ENCODE results near the gene KRT78. TPM values are rescaled to one million over a fixed set of nuclear protein-coding genes. Genes with fewer than 3 reads are reported as not detected.
"Not testable (repeated sequence)": the region's sequence is repeated elsewhere in the genome, so short reads cannot be mapped to it uniquely, and the experiment has no call there.

KRT78 gene
- total RNA-seq, 1 experiment from 2014 or later, result not detected

DNA sequence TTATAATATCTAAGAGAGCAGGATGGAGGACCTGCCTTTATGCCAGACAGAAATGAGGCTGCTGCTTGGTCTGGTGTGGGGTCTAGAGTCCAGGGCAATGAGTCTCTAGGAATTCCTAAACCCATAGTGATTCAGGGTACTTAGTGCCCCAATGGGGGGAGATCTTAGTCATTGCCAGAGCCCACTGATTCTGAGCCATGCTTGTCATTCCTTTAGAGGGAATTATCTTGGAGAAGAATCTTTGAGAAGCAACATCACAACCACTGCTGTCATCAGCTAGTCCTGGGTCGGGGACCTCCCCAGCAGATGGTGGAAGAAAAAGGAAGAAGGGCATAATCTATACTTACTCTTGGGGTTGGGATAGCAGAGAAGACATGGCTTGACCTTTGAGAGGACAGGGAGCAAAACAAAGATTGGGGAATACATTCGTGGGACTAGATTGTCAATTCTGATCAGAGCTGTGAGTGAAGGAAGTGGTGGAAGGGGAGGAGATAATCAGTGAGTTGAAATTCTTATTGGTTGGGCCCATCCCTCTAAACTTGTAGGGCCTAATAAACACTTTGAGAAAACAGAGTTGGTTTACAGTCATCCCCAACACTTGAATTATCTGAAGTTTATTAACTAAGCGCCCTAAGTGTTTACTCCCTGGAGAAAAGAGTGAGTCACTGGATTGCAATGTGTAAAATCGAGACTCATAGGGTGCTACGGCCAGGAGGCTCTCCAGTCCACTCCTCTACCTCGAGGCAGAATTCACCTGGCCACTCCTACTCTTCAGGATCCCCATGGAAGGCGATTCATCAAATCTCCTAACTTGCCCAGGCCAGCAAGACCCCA lies 49.9 kb downstream of the KRT78 start:
- Histone ChIP-seq H3K4me3 (no peak overlapping the region), H3K36me3 (no peaks in the 10 kb centered on the region), H3K9me3 (no peaks in the 10 kb centered on the region), H3K27me3 (no peaks in the 10 kb centered on the region)
- no peak for DNase-seq

DNA sequence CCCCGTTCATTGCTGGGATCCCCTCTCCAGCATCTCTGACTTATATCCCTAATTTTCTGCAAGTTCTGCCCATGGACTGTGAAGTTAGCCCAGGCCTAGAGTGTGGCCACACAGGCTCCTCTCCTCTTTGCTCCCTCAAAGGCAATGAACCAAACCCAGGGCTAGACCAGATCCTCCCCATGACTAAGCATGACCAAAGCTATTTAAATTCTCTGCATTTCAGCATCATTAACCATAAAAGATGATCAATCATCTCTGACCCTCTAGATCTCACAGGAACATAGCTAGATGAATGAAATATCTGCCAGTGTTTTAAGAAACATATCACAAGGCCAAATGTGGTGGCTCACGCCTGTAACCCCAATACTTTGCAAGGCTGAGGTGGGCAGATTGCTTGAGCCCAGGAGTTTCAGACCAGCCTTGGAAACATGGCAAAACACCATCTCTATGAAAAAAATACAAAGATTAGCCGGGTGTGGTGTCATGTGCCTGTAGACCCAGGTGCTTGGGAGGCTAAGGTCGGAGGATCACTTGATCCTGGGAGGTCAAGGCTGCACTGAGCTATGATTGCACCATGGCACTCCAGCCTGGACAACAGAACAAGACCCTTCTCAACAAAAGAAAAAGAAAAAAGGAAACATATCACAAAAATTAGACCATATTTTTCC lies 50.7 kb downstream of the KRT78 start:
- H3K27me3 ChIP-seq, result no peaks in the 10 kb centered on the region
- H3K9me3 ChIP-seq, result no peaks in the 10 kb centered on the region
- H3K4me3 ChIP-seq, result no peak overlapping the region
- no peaks in the 10 kb centered on the region for H3K36me3 ChIP-seq
- peak; percentile 15 for DNase-seq

DNA sequence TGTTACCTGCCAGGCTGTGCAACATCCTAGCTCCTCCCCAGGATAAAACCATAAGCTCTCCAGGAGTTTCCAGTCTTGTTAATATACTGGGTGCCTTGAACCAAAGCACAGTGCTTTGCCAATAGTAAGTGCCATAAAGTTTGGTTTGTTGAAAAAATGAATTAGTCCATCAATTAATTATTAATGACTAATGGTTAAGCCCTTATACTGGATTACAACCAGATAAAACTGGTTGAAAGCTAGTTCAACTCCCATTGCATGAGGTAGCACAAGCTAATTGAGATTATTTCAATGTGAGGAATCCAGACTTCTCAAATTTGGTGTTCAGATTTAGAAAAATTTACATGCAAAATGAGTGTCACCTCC lies 51.3 kb downstream of the KRT78 start:
- no peaks in the 10 kb centered on the region for H3K9me3 ChIP-seq
- no peaks in the 10 kb centered on the region for H3K27me3 ChIP-seq
- DNase-seq, result no peak
- no peaks in the 10 kb centered on the region for H3K36me3 ChIP-seq
- H3K4me3 ChIP-seq, result no peak overlapping the region

DNA sequence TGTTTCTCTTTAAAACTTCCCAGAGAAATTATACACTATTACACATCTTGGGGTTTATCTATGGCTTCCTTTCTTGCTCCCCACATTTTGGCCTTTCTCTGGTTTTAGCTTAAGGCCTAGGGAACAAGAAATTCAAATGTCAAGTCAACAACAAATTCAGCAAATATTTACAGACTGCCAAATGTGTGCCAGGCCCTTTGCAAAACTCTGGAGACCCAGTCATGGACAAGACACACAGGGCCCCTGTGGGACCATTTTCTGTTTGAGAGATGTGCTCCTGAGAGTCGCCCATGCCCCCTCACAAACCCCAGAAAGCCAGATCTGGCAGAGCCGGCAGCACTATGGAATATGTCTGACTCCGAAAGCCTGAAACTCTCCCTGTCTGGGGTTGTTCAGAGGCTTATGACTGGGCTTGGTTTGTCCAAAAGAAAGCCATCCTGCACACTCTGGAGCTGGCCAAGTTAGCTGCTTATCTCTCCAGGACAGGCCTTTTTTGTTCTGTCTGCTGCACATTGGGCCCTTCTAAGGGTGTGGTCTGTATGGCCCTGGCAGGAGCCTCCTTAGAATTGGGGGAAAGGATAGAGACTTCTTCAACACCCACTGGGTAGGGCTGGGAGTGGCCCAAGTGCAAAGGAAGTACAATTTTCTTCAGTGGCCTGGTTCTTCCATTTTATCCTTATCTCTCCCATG lies 51.8 kb downstream of the KRT78 start:
- no peak overlapping the region for H3K4me3 ChIP-seq
- DNase-seq, result no peak
- no peaks in the 10 kb centered on the region for H3K27me3 ChIP-seq
- H3K9me3 ChIP-seq, result no peaks in the 10 kb centered on the region
- no peaks in the 10 kb centered on the region for H3K36me3 ChIP-seq

DNA sequence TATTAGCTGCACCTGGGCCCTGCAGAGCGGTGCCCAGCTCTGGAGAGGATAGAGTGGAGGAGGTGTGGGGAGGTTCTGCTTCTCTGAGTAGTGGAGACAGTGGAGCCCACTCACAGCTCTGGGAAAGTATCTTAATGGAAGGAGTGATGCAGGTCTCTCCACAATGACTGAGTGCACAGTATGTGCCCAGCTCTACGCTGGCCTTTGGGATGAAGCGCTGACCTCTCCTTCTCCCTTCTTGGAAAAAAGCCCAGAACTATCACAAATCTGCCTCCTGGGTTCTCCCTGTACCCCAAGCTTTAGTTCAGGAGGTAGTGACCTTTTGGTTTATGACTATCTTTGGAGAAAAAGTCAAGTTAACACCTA lies 52.4 kb downstream of the KRT78 start:
- no peak for DNase-seq
- Histone ChIP-seq H3K9me3 (no peaks in the 10 kb centered on the region), H3K4me3 (no peak overlapping the region), H3K36me3 (no peaks in the 10 kb centered on the region), H3K27me3 (no peaks in the 10 kb centered on the region)

DNA sequence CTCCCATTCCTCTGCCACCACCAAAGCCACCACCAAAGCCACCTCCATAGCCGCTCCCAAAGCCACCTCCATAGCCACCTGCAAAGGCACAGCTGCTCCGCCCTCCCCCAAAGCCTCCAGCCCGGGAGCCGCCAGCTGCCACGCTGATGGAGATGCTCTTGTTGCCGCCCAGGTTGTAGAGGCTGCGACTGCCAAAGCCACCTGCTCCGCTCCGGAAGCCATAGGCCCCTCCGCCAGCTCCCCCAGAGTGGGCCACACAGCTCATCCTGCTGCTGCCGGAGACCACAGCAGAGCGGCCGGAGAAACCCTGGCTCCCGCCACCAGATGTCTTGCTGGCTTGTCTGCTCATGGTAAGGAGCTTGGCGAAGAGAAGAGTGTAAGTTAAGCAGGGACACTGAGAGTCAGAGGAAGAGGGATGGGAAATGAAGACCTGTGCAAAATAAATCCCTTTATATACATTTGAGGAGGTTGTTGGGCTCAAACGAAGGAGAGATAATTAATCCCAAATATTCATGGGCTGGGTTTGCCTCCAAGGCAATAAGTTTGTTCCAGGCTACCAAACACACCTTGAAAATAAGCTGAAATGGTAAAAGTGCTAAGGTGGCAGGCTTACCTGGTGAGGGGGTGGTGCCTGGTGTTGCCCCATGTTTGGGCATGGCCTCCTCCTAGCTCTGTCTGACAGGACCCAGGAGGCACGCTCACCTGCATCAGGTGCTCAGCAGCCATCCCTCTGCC lies 52.9 kb downstream of the KRT78 start, which contains the start of gene KRT3:
Gene KRT3 (minus strand): TSS at position 424 of the 735 bp plus-strand sequence. CDS start 75 bp downstream, at position 349.
- Histone ChIP-seq H3K27me3 (no peaks in the 10 kb centered on the region), H3K36me3 (no peaks in the 10 kb centered on the region), H3K4me3 (no peak within 1 kb of the TSS), H3K9me3 (no peaks in the 10 kb centered on the region)
- DNase-seq, result no peak

DNA sequence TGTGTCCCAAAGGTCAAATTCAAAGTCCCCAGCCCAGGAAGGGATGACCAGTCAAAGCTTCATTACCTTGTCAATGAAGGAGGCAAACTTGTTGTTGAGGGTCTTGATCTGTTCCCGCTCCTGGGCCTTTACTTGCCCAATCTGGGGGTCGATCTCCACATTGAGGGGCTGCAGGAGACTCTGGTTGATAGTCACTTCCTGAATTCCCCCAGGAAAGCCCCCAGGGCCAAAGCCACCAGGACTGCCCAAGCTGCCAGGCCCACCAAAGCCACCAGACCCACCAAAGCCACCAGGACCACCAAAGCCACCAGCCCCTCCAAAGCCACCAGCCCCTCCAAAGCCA lies 53.5 kb downstream of the KRT78 start:
- H3K4me3 ChIP-seq, H3K27me3 ChIP-seq, DNase-seq, H3K9me3 ChIP-seq, H3K36me3 ChIP-seq: not testable (repeated sequence)

DNA sequence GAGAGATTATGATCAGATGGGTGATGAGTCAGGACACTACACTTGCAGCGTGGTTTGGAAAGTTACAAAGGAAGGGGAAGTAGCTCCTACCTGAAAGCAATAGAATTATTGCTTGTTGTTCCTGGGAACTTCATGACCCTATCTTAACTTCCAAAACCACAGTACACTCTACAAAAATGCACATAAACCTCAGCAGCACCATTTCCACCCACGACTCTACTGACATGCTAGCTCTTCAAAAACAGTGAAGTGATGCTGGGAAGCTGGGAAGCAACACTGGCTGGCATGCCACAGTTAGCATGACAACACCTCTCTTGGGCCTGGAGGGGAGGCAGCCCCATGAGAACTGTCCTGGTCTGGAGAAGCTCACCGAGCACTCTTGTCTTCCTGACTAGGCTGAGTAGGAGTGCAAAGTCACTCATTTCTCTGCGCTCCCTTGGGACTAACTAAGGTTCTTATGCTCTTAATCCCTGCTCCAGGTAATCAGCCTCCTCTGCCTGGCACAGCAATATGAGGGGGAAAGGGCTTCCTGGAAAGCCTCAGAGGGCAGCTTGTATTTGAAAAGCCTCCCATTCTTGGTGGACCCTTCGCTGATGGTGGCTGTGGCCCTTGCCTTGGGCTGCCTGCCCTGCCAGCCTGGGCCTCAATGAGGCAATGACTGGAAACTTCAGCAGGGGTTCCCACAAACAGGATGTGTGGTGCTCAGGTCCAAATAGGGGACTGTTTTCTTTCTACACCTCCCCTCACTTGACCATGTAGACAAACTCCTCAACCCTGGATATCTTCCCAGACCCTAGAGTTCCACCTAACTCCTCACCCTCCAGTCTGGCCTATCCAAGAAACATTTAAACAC lies 54.1 kb downstream of the KRT78 start:
- Histone ChIP-seq H3K27me3 (no peaks in the 10 kb centered on the region), H3K36me3 (no peaks in the 10 kb centered on the region)
- DNase-seq, result no peak

DNA sequence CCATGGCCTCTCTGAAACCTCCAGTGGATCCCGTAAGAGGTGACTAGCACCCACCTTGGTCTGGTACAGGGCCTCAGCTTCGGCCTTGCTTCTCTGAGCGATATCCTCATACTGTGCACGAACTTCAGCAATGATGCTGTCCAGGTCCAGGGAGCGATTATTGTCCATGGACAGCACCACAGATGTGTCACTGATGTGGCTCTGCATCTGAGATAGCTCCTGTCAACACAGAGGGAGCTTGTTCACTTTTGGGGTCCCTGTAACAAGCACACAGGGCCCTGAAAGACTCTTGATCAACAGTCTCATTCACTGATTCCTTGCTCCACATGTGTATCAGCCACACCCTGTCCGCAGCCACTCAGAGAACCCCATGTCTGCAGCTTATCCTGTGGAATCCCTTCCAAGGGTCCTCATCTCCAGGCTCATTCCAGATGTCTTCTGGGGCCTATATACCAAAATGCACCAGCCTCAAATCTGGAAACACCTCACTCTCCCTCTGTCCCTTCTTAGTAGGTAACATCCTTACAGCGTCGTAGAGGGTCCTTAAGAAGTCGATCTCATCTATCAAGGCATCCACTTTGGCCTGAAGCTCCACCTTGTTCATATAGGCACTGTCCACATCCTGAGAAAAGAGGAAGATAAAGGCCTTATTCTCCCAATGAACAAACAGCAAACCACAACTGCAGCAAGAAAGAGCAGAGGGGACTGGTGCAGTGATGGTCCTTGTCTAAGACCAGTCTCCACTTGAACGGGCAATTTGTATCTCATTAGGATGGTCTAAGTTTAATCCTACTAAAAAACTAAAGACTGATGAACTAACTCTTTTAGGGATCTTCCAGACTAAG lies 56.4 kb downstream of the KRT78 start:
- DNase-seq, result no peak
- Histone ChIP-seq H3K4me3 (no peak overlapping the region), H3K27me3 (no peaks in the 10 kb centered on the region), H3K9me3 (no peaks in the 10 kb centered on the region), H3K36me3 (no peaks in the 10 kb centered on the region)

More for the DNA sequence above, 54.1 kb downstream of the KRT78 start:
- H3K4me3 ChIP-seq, result no peak overlapping the region
- no peaks in the 10 kb centered on the region for H3K9me3 ChIP-seq

DNA sequence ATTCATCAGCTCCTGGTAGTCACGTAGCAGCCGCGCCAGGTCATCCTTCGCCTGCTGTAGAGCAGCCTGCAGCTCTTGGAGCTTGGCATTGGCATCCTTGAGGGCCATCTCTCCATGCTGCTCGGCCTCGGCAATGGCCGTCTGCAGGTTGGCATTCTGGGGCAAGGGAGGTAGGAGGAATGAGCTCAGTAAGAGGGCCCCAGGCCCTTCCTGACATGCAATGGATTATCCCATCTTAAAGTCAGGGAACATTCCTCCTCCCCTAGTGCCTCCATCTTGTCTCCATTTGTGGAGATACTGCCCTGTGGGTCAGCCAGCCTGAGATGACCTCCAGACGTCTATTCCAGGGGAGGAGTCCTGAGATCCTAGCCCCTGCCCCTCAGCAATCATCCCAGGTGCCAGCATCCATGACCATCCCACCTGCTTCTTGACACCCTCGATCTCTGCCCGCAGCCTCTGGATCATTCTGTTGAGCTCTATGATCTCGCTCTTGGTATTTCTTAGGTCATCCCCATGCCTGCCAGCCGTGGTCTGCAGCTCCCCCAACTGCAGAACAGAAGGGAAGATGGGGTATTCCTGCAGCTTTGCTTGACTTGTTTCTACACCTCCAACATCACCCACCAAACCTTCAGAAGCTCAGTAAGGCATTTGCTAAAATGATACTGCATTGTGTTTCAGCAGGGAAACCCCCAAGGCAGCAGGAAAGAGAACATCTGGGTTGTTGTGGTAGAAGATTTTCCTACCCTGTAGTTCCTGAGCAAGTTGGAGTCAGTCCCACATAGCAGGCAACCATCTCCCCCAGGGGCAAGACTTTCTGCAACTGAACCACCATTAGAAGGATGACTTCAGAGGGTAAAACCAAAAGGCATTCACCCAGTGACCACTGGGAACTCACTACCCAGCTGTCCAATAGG lies 57.3 kb downstream of the KRT78 start:
- H3K36me3 ChIP-seq, result no peaks in the 10 kb centered on the region
- no peaks in the 10 kb centered on the region for H3K9me3 ChIP-seq
- no peak for DNase-seq
- no peaks in the 10 kb centered on the region for H3K27me3 ChIP-seq
- no peak overlapping the region for H3K4me3 ChIP-seq

DNA sequence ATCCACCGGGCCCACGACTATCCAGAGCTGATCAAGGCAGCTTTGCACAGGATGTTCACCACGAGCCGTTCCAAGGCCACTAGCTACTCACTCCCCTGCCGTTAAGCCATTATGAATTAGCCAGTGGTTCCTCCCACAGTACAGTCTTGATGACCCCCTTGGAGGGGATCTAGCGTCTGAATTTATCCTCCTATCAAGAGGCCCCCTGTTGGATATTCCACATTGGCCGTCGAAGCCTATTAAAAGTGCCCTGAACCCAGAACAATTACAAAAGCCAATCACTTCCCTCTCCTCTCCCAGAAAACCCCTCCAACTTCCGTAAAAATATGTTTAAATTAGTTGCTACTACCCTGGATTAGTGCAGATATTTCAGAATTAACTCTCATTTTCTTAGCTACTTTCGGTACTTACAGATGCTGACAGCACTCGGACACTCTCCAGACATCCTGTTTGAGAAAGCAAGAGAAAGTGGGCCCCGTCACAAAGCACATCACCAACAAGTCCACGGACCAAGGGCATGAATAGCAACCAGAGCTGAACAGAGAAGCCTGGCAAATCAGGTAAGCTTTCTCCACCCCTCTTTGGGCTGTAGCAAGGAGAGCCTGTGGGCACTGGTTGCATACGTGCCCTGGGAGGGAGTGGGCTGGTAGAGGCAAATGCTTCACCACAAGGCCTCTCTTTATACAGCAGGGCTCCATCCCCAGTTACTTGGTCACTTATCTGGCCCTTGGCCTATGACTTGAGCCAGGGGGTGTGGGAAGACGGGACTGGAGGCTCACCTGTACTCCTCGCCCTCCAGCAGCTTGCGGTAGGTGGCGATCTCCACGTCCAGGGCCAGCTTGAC lies 58.1 kb downstream of the KRT78 start:
- H3K9me3 ChIP-seq, result no peaks in the 10 kb centered on the region
- DNase-seq, result no peak
- H3K36me3 ChIP-seq, result no peaks in the 10 kb centered on the region
- no peaks in the 10 kb centered on the region; the same call in 1 of the 2 replicates for H3K27me3 ChIP-seq
- no peak overlapping the region for H3K4me3 ChIP-seq

DNA sequence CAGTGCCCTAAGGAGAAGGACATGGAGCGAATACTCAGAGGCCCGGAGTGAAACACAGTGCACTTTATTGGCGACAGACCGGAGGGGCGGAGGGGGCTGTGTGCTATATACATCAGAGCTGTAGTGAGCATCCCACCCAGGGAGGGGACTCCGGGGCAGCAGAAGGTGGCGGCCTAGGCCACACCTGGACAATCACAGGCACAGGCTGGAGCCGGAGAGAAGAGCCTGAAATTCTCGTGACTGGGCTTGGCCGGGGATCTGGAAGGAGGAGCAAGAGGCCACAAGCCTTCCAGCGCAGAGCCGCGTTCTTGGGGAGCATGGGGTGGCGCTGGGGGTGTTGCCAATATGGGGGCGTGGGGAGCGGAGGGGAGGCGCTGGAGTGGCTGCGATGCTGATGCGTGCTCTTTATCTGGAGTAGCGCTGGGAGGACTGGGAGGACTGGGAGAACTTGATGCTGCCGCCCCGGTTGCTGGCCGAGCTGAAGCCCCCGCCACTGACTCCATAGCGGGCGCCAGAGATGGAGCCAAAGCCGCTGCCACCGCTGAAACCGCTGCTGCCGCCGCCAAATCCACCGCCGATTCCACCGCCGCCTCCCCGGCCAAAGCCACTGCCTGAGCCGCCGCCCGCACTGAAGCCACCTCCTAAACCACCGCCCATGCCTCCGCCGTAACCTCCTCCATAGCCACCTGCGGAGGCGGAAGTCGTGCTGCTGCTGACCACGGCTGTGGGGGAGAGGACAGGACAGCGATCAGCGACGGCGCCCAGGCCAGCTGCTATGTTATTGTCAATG lies 59.0 kb downstream of the KRT78 start:
- H3K9me3 ChIP-seq, result no peaks in the 10 kb centered on the region
- no peak for DNase-seq
- H3K36me3 ChIP-seq, result no peaks in the 10 kb centered on the region
- no peak overlapping the region for H3K4me3 ChIP-seq
- H3K27me3 ChIP-seq, result peaks cover 2% of the 10 kb centered on the region; the same call in 1 of the 2 replicates
